HCT116 (cell line): Measurements from ENCODE around the gene SLC2A13. TPM values are rescaled to one million over a fixed set of nuclear protein-coding genes. Genes with fewer than 3 reads are reported as not detected.

Experiments
- ATAC-seq: fragments of 200-7000 bp; cut with Tn5 transposase; 2 replicates; pipeline ENCODE4 v1.9.1; 2020; ENCODE audit warnings: mild to moderate bottlenecking, moderate library complexity
- BruUV-seq: library from RNA; stranded (reverse); fragments of 400-500 nt; replicated peaks from 2 replicates; lab custom pipeline; 2021; lab: Mats Ljungman, UMichigan
- CTCF ChIA-PET: fragments of 300-600 bp; sonication (Branson Sonifier 250); formaldehyde crosslinking; loops from one replicate; lab custom pipeline; 2021; ENCODE audit warnings: antibody characterized with exemption; lab: Charles Lee
- POLR2A ChIA-PET: fragments of 300-600, 350-600 bp; sonication (Branson Sonifier 250); formaldehyde crosslinking; loops from one replicate; lab custom pipeline; 2021; ENCODE audit warnings: antibody characterized with exemption; lab: Charles Lee
- RAD21 ChIA-PET, 2 experiments: fragments of 300-600 bp; sonication (Branson Sonifier 250); formaldehyde crosslinking; loops; one replicate each; lab custom pipeline; 2023; ENCODE audit warnings: low total read pairs in 2 of 2; ENCODE audit not compliant: uncharacterized antibody in 2 of 2, unreplicated experiment in 2 of 2, low non-redundant PET in 1 of 2; lab: Charles Lee
- DNase-seq: peaks from one replicate; pipeline ENCODE4 v3.0.0-alpha.2; 2010; ENCODE audit warnings: low read depth, low spot score
- H2AFZ ChIP-seq: fragments of 200-600 bp; shearing (Covaris generic), sonication (generic); 2 replicates; pipeline ENCODE4 v1.6.1; 2017; ENCODE audit warnings: low read depth, mixed run types, mixed read lengths, antibody characterized with exemption, low read length; ENCODE audit not compliant: poor library complexity, severe bottlenecking
- H3K27ac ChIP-seq: 2 replicates; pipeline ENCODE4 v1.5.1; 2012; ENCODE audit warnings: low read depth, low read length
- H3K27me3 ChIP-seq: fragments of 200-600 bp; sonication (generic); 2 replicates; pipeline ENCODE4 v1.6.1; 2016; ENCODE audit warnings: mixed run types, low read length, mixed read lengths; ENCODE audit not compliant: insufficient read depth
- H3K36me3 ChIP-seq, 2 experiments: fragments of 200-500 bp in 1 of 2; fragments of 200-600 bp in 1 of 2; sonication (Bioruptor generic) in 1 of 2; sonication (generic) in 1 of 2; 2 replicates each; pipeline versions ENCODE4 v1.5.1 to v1.6.1; 2014 to 2016; ENCODE audit warnings: low read length in 2 of 2, inconsistent platforms in 1 of 2, mixed read lengths in 1 of 2, mixed run types in 1 of 2; ENCODE audit not compliant: insufficient read depth in 2 of 2, control insufficient read depth in 1 of 2
- H3K4me1 ChIP-seq, 2 experiments: fragments of 200-600 bp in 1 of 2; sonication (generic) in 1 of 2; 2 replicates each; pipeline versions ENCODE4 v1.5.1 to v1.6.1; 2012 to 2017; ENCODE audit warnings: low read length in 2 of 2, inconsistent platforms in 1 of 2, mild to moderate bottlenecking in 1 of 2, mixed read lengths in 1 of 2, mixed run types in 1 of 2, moderate library complexity in 1 of 2; ENCODE audit not compliant: insufficient read depth in 2 of 2, control insufficient read depth in 1 of 2
- H3K4me2 ChIP-seq: fragments of 200-600 bp; sonication (generic); 2 replicates; pipeline ENCODE4 v1.6.1; 2017; ENCODE audit warnings: mixed run types, low read length, mixed read lengths
- H3K4me3 ChIP-seq, 2 experiments: fragments of 200-600 bp in 1 of 2; sonication (generic) in 1 of 2; replicated peaks in 1 of 2; 2 replicates each; pipeline ENCODE4 v1.5.1; 2011 to 2016; ENCODE audit warnings: low read length in 2 of 2, control low read depth in 1 of 2, low read depth in 1 of 2, mild to moderate bottlenecking in 1 of 2, mixed read lengths in 1 of 2, mixed run types in 1 of 2
- H3K79me2 ChIP-seq: fragments of 200-600 bp; sonication (generic); 2 replicates; pipeline ENCODE4 v1.6.1; 2017; ENCODE audit warnings: mild to moderate bottlenecking, mixed run types, low read length, moderate library complexity, mixed read lengths; ENCODE audit not compliant: insufficient read depth
- H3K9ac ChIP-seq: fragments of 200-600 bp; sonication (generic); 2 replicates; pipeline ENCODE4 v1.6.1; 2016; ENCODE audit warnings: low read length, mixed read lengths
- H3K9me2 ChIP-seq: fragments of 200-600 bp; sonication (generic), shearing (Covaris generic); 2 replicates; pipeline ENCODE4 v1.6.1; 2017; ENCODE audit warnings: mixed run types, mild to moderate bottlenecking, moderate library complexity; ENCODE audit not compliant: insufficient read depth
- H3K9me3 ChIP-seq, 2 experiments: fragments of 200-500 bp in 1 of 2; fragments of 200-600 bp in 1 of 2; sonication (Bioruptor generic) in 1 of 2; sonication (generic) in 1 of 2; 2 replicates each; pipeline ENCODE4 v1.6.1; 2014 to 2017; ENCODE audit warnings: low read length in 2 of 2, mixed read lengths in 2 of 2, inconsistent platforms in 1 of 2, low read depth in 1 of 2, mild to moderate bottlenecking in 1 of 2, mixed run types in 1 of 2, moderate library complexity in 1 of 2; ENCODE audit not compliant: control insufficient read depth in 1 of 2, insufficient read depth in 1 of 2
- H4K20me1 ChIP-seq: fragments of 200-600 bp; sonication (generic), shearing (Covaris generic); 2 replicates; pipeline ENCODE4 v1.6.1; 2017; ENCODE audit warnings: mixed run types, mild to moderate bottlenecking, moderate library complexity; ENCODE audit not compliant: insufficient read depth
- EGR1 ChIP-seq: IDR thresholded peaks from 2 replicates; pipeline ENCODE4 v1.6.1; 2012; ENCODE audit warnings: low read depth
- POLR2A ChIP-seq: IDR thresholded peaks from 2 replicates; pipeline ENCODE4 v1.7.0; 2011; ENCODE audit warnings: borderline replicate concordance; ENCODE audit not compliant: insufficient read depth, insufficient read length; ENCODE audit errors: extremely low read depth
- RAD21 ChIP-seq: IDR thresholded peaks from 2 replicates; pipeline ENCODE4 v1.6.1; 2012; ENCODE audit warnings: low read depth, mild to moderate bottlenecking
- SIN3A ChIP-seq: IDR thresholded peaks from 2 replicates; pipeline ENCODE4 v1.6.1; 2012; ENCODE audit warnings: low read depth
- SP1 ChIP-seq: IDR thresholded peaks from 2 replicates; pipeline ENCODE4 v1.6.1; 2012; ENCODE audit warnings: low read depth
- SRF ChIP-seq: IDR thresholded peaks from 2 replicates; pipeline ENCODE4 v1.6.1; 2012; ENCODE audit warnings: low read depth
- TCF7L2 ChIP-seq: IDR thresholded peaks from 2 replicates; pipeline ENCODE4 v1.7.0; 2011; ENCODE audit warnings: borderline replicate concordance, inconsistent platforms; ENCODE audit not compliant: insufficient read depth, insufficient read length; ENCODE audit errors: extremely low read depth
- YY1 ChIP-seq: IDR thresholded peaks from 2 replicates; pipeline ENCODE4 v1.6.1; 2011; ENCODE audit warnings: low read length, low read depth, moderate library complexity, mild to moderate bottlenecking; ENCODE audit not compliant: insufficient replicate concordance; ENCODE audit errors: extremely low read depth
- ZFX ChIP-seq: fragments of 450-650 bp; IDR thresholded peaks from 2 replicates; pipeline ENCODE4 v1.6.1; 2017
- intact Hi-C: fragments of 100-400 bp; cut with micrococcal nuclease; formaldehyde crosslinking; loops from 2 replicates; pipeline ENCODE4 v1.10.0; 2022
- total RNA-seq: library from RNA; stranded (reverse); gene quantifications from one replicate; pipeline ENCODE4 v1.2.1, GENCODE V29; 2021; ENCODE audit not compliant: unreplicated experiment
- TF ChIP-seq, protein P1 (sequence below), 3 experiments: fragments of 200-600 bp in 1 of 3; sonication (generic) in 1 of 3; IDR thresholded peaks in 2 of 3; conservative IDR thresholded peaks in 1 of 3; 2 replicates each; pipeline ENCODE4 v1.5.1; 2012 to 2017; ENCODE audit warnings: low read depth in 2 of 3, low read length in 2 of 3, antibody characterized with exemption in 1 of 3, borderline replicate concordance in 1 of 3, control low read depth in 1 of 3, mild to moderate bottlenecking in 1 of 3, mixed read lengths in 1 of 3, mixed run types in 1 of 3, moderate library complexity in 1 of 3; ENCODE audit not compliant: insufficient read depth in 1 of 3
- TF ChIP-seq, protein P2 (sequence below): IDR thresholded peaks from 2 replicates; pipeline ENCODE4 v1.6.1; 2012
- TF ChIP-seq, protein P3 (sequence below): IDR thresholded peaks from 2 replicates; pipeline ENCODE4 v1.6.1; 2012; ENCODE audit warnings: low read depth
- TF ChIP-seq, protein P4 (sequence below): IDR thresholded peaks from 2 replicates; pipeline ENCODE4 v1.6.1; 2011; ENCODE audit warnings: mild to moderate bottlenecking, low read length, moderate library complexity; ENCODE audit not compliant: insufficient replicate concordance; ENCODE audit errors: extremely low read depth

The SLC2A13 gene
- total RNA-seq, 1 experiment from 2014 or later: 6.8 TPM

GRCh38 chr12:40144023-40144422 is 38.1 kb upstream of the SLC2A13 start:
- H3K9ac ChIP-seq: no peak overlapping the region
- no TSS peak for BruUV-seq
- CTCF ChIA-PET: no interaction called here

More at GRCh38 chr12:40144023-40144422, 38.1 kb upstream of the SLC2A13 start:
- H3K9me2 ChIP-seq: no peaks in the 10 kb centered on the region; the same call in 1 of the 2 replicates
- ChIA-PET RAD21 (no interaction called here), POLR2A (no interaction called here)
- H3K4me1 ChIP-seq: no peaks in the 10 kb centered on the region
- no peak overlapping the region for H3K4me3 ChIP-seq
- no peaks in the 10 kb centered on the region for H4K20me1 ChIP-seq
- no peak overlapping the region for H3K4me2 ChIP-seq
- no peaks in the 10 kb centered on the region for H3K79me2 ChIP-seq
- intact Hi-C loops: no loop called here
- no peaks in the 10 kb centered on the region for H3K27me3 ChIP-seq
- no peak for ATAC-seq
- no peak overlapping the region for H3K27ac ChIP-seq
- TF ChIP-seq ZFX (no peak), SP1 (no peak), YY1 (no peak), TCF7L2 (no peak), EGR1 (no peak), POLR2A (no peak), RAD21 (no peak), SRF (no peak), SIN3A (no peak)
- TF ChIP-seq, protein P1, sequence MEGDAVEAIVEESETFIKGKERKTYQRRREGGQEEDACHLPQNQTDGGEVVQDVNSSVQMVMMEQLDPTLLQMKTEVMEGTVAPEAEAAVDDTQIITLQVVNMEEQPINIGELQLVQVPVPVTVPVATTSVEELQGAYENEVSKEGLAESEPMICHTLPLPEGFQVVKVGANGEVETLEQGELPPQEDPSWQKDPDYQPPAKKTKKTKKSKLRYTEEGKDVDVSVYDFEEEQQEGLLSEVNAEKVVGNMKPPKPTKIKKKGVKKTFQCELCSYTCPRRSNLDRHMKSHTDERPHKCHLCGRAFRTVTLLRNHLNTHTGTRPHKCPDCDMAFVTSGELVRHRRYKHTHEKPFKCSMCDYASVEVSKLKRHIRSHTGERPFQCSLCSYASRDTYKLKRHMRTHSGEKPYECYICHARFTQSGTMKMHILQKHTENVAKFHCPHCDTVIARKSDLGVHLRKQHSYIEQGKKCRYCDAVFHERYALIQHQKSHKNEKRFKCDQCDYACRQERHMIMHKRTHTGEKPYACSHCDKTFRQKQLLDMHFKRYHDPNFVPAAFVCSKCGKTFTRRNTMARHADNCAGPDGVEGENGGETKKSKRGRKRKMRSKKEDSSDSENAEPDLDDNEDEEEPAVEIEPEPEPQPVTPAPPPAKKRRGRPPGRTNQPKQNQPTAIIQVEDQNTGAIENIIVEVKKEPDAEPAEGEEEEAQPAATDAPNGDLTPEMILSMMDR (IDR thresholded peaks at IDR 0.05 in 2 of 3, conservative IDR thresholded peaks at IDR 0.05 in 1 of 3; ENCODE audit: borderline replicate concordance in 1 of 3, insufficient read depth in 1 of 3, low read depth in 2 of 3, low read length in 2 of 3): no peak
- TF ChIP-seq, protein P2, sequence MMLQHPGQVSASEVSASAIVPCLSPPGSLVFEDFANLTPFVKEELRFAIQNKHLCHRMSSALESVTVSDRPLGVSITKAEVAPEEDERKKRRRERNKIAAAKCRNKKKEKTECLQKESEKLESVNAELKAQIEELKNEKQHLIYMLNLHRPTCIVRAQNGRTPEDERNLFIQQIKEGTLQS: no peak
- TF ChIP-seq, protein P3, sequence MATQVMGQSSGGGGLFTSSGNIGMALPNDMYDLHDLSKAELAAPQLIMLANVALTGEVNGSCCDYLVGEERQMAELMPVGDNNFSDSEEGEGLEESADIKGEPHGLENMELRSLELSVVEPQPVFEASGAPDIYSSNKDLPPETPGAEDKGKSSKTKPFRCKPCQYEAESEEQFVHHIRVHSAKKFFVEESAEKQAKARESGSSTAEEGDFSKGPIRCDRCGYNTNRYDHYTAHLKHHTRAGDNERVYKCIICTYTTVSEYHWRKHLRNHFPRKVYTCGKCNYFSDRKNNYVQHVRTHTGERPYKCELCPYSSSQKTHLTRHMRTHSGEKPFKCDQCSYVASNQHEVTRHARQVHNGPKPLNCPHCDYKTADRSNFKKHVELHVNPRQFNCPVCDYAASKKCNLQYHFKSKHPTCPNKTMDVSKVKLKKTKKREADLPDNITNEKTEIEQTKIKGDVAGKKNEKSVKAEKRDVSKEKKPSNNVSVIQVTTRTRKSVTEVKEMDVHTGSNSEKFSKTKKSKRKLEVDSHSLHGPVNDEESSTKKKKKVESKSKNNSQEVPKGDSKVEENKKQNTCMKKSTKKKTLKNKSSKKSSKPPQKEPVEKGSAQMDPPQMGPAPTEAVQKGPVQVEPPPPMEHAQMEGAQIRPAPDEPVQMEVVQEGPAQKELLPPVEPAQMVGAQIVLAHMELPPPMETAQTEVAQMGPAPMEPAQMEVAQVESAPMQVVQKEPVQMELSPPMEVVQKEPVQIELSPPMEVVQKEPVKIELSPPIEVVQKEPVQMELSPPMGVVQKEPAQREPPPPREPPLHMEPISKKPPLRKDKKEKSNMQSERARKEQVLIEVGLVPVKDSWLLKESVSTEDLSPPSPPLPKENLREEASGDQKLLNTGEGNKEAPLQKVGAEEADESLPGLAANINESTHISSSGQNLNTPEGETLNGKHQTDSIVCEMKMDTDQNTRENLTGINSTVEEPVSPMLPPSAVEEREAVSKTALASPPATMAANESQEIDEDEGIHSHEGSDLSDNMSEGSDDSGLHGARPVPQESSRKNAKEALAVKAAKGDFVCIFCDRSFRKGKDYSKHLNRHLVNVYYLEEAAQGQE: no peak
- TF ChIP-seq, protein P4, sequence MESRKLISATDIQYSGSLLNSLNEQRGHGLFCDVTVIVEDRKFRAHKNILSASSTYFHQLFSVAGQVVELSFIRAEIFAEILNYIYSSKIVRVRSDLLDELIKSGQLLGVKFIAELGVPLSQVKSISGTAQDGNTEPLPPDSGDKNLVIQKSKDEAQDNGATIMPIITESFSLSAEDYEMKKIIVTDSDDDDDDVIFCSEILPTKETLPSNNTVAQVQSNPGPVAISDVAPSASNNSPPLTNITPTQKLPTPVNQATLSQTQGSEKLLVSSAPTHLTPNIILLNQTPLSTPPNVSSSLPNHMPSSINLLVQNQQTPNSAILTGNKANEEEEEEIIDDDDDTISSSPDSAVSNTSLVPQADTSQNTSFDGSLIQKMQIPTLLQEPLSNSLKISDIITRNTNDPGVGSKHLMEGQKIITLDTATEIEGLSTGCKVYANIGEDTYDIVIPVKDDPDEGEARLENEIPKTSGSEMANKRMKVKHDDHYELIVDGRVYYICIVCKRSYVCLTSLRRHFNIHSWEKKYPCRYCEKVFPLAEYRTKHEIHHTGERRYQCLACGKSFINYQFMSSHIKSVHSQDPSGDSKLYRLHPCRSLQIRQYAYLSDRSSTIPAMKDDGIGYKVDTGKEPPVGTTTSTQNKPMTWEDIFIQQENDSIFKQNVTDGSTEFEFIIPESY: no peak
- TF ChIP-seq, all 23 proteins: peak for 0
- no peaks in the 10 kb centered on the region for H3K36me3 ChIP-seq
- DNase-seq: no peak
- no peaks in the 10 kb centered on the region for H3K9me3 ChIP-seq
- no peak overlapping the region for H2AFZ ChIP-seq
